Measurements from ENCODE around the gene FDXR.

GRCh38 chr17:74918906-74919305 lies 46.1 kb upstream of the FDXR start:
- TF ChIP-seq SP1 (IDR thresholded peaks at IDR 0.05) (no peak), PKNOX1 (IDR thresholded peaks at IDR 0.05) (no peak), LEF1 (IDR thresholded peaks at IDR 0.05; ENCODE audit: borderline replicate concordance) (no peak), CTBP1 (IDR thresholded peaks at IDR 0.05; ENCODE audit: borderline replicate concordance) (no peak), TARDBP (IDR thresholded peaks at IDR 0.05) (no peak)
